Measurements from ENCODE around the gene ZFYVE21. TPM values are rescaled to one million over a fixed set of nuclear protein-coding genes. Genes with fewer than 3 reads are reported as not detected.

ZFYVE21 gene
- total and polyA plus RNA-seq, 4 donors: 28.0 to 36.9 (median 30.8) TPM

- TF ChIP-seq, protein P1, sequence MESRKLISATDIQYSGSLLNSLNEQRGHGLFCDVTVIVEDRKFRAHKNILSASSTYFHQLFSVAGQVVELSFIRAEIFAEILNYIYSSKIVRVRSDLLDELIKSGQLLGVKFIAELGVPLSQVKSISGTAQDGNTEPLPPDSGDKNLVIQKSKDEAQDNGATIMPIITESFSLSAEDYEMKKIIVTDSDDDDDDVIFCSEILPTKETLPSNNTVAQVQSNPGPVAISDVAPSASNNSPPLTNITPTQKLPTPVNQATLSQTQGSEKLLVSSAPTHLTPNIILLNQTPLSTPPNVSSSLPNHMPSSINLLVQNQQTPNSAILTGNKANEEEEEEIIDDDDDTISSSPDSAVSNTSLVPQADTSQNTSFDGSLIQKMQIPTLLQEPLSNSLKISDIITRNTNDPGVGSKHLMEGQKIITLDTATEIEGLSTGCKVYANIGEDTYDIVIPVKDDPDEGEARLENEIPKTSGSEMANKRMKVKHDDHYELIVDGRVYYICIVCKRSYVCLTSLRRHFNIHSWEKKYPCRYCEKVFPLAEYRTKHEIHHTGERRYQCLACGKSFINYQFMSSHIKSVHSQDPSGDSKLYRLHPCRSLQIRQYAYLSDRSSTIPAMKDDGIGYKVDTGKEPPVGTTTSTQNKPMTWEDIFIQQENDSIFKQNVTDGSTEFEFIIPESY (IDR thresholded peaks at IDR 0.05): no peak
- TF ChIP-seq EGR1 (IDR thresholded peaks at IDR 0.05; ENCODE audit: low read depth in 2 of 2): no peak
- TF ChIP-seq, protein P2, sequence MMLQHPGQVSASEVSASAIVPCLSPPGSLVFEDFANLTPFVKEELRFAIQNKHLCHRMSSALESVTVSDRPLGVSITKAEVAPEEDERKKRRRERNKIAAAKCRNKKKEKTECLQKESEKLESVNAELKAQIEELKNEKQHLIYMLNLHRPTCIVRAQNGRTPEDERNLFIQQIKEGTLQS (IDR thresholded peaks at IDR 0.05): no peak
- TF ChIP-seq, protein P3, sequence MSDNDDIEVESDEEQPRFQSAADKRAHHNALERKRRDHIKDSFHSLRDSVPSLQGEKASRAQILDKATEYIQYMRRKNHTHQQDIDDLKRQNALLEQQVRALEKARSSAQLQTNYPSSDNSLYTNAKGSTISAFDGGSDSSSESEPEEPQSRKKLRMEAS (IDR thresholded peaks at IDR 0.05): no peak
Observed at GRCh38 chr14:103671911-103672310, 43.7 kb upstream of the ZFYVE21 start (continued).

DNA sequence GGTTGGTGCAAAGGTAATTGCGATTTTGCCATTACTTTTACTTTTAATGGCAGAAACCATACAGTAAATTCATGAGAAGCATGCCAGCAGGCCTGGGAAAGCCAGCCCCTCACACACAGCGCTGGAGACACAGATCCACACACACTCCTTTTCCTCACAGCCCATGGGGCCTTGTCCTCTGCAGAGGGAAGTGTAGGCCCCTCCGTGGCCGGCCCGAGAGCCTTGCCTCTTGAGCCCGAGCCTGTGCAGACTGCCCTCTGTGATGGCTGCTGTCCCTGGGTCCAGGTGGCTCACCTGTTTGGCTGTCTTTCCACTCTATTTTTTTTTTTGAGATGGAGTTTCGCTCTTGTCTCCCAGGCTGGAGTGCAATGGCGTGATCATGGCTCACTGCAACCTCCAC, 39.7 kb upstream of the ZFYVE21 start:
- H3K27ac ChIP-seq (ENCODE audit: low read depth in 1 of 2, low read length in 2 of 2): no peak overlapping the region
- TF ChIP-seq NR2F2 (IDR thresholded peaks at IDR 0.05): no peak
- TF ChIP-seq YY1 (IDR thresholded peaks at IDR 0.05): no peak
- TF ChIP-seq EGR1 (IDR thresholded peaks at IDR 0.05; ENCODE audit: low read depth in 2 of 2): no peak
- TF ChIP-seq RAD21 (IDR thresholded peaks at IDR 0.05): no peak
- TF ChIP-seq FOXA1 (IDR thresholded peaks at IDR 0.05): no peak
- TF ChIP-seq, protein P4, sequence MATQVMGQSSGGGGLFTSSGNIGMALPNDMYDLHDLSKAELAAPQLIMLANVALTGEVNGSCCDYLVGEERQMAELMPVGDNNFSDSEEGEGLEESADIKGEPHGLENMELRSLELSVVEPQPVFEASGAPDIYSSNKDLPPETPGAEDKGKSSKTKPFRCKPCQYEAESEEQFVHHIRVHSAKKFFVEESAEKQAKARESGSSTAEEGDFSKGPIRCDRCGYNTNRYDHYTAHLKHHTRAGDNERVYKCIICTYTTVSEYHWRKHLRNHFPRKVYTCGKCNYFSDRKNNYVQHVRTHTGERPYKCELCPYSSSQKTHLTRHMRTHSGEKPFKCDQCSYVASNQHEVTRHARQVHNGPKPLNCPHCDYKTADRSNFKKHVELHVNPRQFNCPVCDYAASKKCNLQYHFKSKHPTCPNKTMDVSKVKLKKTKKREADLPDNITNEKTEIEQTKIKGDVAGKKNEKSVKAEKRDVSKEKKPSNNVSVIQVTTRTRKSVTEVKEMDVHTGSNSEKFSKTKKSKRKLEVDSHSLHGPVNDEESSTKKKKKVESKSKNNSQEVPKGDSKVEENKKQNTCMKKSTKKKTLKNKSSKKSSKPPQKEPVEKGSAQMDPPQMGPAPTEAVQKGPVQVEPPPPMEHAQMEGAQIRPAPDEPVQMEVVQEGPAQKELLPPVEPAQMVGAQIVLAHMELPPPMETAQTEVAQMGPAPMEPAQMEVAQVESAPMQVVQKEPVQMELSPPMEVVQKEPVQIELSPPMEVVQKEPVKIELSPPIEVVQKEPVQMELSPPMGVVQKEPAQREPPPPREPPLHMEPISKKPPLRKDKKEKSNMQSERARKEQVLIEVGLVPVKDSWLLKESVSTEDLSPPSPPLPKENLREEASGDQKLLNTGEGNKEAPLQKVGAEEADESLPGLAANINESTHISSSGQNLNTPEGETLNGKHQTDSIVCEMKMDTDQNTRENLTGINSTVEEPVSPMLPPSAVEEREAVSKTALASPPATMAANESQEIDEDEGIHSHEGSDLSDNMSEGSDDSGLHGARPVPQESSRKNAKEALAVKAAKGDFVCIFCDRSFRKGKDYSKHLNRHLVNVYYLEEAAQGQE (IDR thresholded peaks at IDR 0.05): no peak
- TF ChIP-seq, protein P1 (IDR thresholded peaks at IDR 0.05): no peak
- TF ChIP-seq JUND (IDR thresholded peaks at IDR 0.05): no peak
- no peaks in the 10 kb centered on the region for H3K9me3 ChIP-seq (ENCODE audit: control insufficient read depth in 4 of 4, low read length in 3 of 4)
- H3K9ac ChIP-seq (ENCODE audit: low read depth in 1 of 2, low read length in 2 of 2): no peak overlapping the region
- no peaks in the 10 kb centered on the region for H3K27me3 ChIP-seq (ENCODE audit: control insufficient read depth in 4 of 4, insufficient read depth in 4 of 4, low read length in 3 of 4)
- no peak for DNase-seq (ENCODE audit: low spot score)
- H3K4me3 ChIP-seq (ENCODE audit: low read depth in 1 of 3, low read length in 3 of 3): no peak overlapping the region
- H3K4me1 ChIP-seq (ENCODE audit: control insufficient read depth in 4 of 4, insufficient read depth in 4 of 4, low read length in 3 of 4): no peaks in the 10 kb centered on the region
- WGBS: 95% methylated on average over 8 of the region's 8 CpGs
- H3K36me3 ChIP-seq (ENCODE audit: control insufficient read depth in 4 of 4, insufficient read depth in 3 of 4, low read depth in 1 of 4, low read length in 3 of 4): peaks cover 9 to 91% (median 76%) of the 10 kb centered on the region in 4 donors

GRCh38 chr14:103676881-103677675, 38.5 kb upstream of the ZFYVE21 start:
- Histone ChIP-seq H3K9ac (ENCODE audit: low read depth in 1 of 2, low read length in 2 of 2) (no peak overlapping the region), H3K27me3 (ENCODE audit: control insufficient read depth in 4 of 4, insufficient read depth in 4 of 4, low read length in 3 of 4) (no peaks in the 10 kb centered on the region)
- no peak for TF ChIP-seq YY1 (IDR thresholded peaks at IDR 0.05)

More at GRCh38 chr14:103676881-103677675, 38.5 kb upstream of the ZFYVE21 start:
- no peak overlapping the region for H3K4me3 ChIP-seq (ENCODE audit: low read depth in 1 of 3, low read length in 3 of 3)
- DNase-seq (ENCODE audit: low spot score): no peak
- 84% methylated on average over 16 of the region's 16 CpGs for WGBS
- no peaks in the 10 kb centered on the region for H3K9me3 ChIP-seq (ENCODE audit: control insufficient read depth in 4 of 4, low read length in 3 of 4)
- no peaks in the 10 kb centered on the region for H3K4me1 ChIP-seq (ENCODE audit: control insufficient read depth in 4 of 4, insufficient read depth in 4 of 4, low read length in 3 of 4)
- H3K36me3 ChIP-seq (ENCODE audit: control insufficient read depth in 4 of 4, insufficient read depth in 3 of 4, low read depth in 1 of 4, low read length in 3 of 4): peaks cover 8 to 83% (median 72%) of the 10 kb centered on the region in 4 donors
- H3K27ac ChIP-seq (ENCODE audit: low read depth in 1 of 2, low read length in 2 of 2): no peak overlapping the region

Data from liver (tissue), 9 donors.